Colonic mucosa (tissue), 4 donors: ENCODE results near the gene HOXB13. TPM values are rescaled to one million over a fixed set of nuclear protein-coding genes. Genes with fewer than 3 reads are reported as not detected.

ENCODE experiments used
- DNase-seq: peaks from one replicate; pipeline ENCODE4 v3.0.0-alpha.2; 2020
- H3K27ac ChIP-seq: fragments of 200-600 bp; one replicate; pipeline ENCODE4 v1.8.0; 2021
- H3K27me3 ChIP-seq: fragments of 200-600 bp; one replicate; pipeline ENCODE4 v1.8.0; 2021
- H3K36me3 ChIP-seq: fragments of 200-600 bp; one replicate; pipeline ENCODE4 v1.8.0; 2021
- H3K4me1 ChIP-seq: fragments of 200-600 bp; one replicate; pipeline ENCODE4 v1.8.0; 2021; ENCODE audit warnings: mild to moderate bottlenecking
- H3K4me3 ChIP-seq: fragments of 200-600 bp; one replicate; pipeline ENCODE4 v1.8.0; 2021
- H3K9ac ChIP-seq, 2 donors: one replicate each; pipeline ENCODE4 v1.7.0; 2013; ENCODE audit warnings: control low read depth in 2 of 2, low read depth in 2 of 2, low read length in 2 of 2
- H3K9me3 ChIP-seq: fragments of 200-600 bp; one replicate; pipeline ENCODE4 v1.8.0; 2021
- intact Hi-C: fragments of 100-400 bp; cut with DNase I; formaldehyde crosslinking; loops from one replicate; pipeline ENCODE4 v1.14.1; 2022
- total RNA-seq, 2 donors: library from RNA; stranded (reverse); fragmentation: NEBNext Ultra II Directional in 1 of 2; extraction: Animal tissue kit (Norgen Biotek cat#: 25700) in 1 of 2; gene quantifications; one replicate each; pipeline ENCODE4 v1.2.1, GENCODE V29; 2021
- TF ChIP-seq, protein P1 (sequence below): fragments of 200-600 bp; IDR thresholded peaks from one replicate; pipeline ENCODE4 v1.8.0; 2022; ENCODE audit warnings: antibody characterized with exemption, mild to moderate bottlenecking
- donor health status: healthy.
- donor health status: DM: no; HTN: no; CAD: no.
- donor health status: DM: no; HTN: no; CAD: no.

HOXB13 gene
- total RNA-seq, result 100 to 1,000 TPM in 1 of 2 donors, 10 to 100 TPM in 1; 82.9 to 122 TPM

DNA sequence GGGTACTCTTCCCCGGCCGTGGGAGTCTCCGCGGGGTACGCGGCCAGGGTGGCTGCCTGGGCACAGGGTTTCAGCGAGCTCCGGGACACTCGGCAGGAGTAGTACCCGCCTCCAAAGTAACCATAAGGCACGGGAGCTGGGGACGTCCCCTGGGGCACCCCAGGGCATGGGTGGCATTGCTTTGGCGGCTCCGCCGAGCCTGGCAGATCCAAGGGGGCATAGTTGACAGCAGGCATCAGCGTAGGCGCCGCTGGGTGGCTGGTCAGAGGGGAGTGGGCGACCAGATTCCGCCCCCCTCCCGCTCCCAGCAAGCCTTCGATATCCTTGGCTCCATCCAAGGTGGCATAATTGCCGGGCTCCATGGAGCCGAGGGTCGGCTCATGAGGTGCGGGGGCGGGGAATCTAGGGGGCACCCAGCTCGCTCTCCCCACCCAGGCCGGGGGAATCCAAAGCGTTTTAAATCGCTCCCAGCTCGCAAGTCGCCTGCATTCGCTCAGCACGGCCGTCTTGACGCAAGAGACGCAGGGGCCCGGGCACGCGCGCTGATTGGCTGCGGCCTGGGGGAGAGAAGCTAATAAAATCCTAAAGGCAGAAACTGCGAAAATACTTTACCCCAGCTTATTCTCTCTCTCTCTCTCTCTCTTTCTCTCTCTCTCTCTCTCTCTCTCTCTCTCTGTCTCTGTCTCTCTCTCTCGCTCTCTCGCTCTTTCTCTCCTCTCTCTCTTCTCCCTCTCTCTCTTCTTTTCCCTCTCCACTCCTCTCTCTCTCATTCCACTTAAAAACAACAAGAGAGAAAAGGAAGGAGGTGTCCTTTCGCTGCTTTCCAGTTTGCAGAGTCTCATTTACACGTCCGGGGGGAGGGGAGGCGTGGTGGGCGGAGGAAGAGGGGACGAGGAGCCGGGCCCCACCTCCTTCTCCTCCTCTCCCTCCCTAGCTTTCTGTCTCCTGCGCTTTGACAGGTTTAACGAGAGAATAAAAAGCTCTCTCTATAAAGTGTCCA lies at the start of gene HOXB13:
HOXB13 (minus strand) TSS at position 519 of the 1,000 bp plus-strand sequence; CDS start at position 362, 157 bp downstream.
- peak within 1 kb of the TSS; percentile 85 for H3K27ac ChIP-seq
- H3K4me3 ChIP-seq, result peak within 1 kb of the TSS; percentile 45
- H3K9ac ChIP-seq, result peak within 1 kb of the TSS in 1 of 2 donors; percentile 32
- no peaks in the 10 kb centered on the region for H3K9me3 ChIP-seq
- intact Hi-C loops, result no loop called here
- peaks cover 38% of the 10 kb centered on the region for H3K27me3 ChIP-seq
- peak; percentile 95 for DNase-seq
- no peaks in the 10 kb centered on the region for H3K4me1 ChIP-seq
- no peaks in the 10 kb centered on the region for H3K36me3 ChIP-seq
- TF ChIP-seq, protein P1, sequence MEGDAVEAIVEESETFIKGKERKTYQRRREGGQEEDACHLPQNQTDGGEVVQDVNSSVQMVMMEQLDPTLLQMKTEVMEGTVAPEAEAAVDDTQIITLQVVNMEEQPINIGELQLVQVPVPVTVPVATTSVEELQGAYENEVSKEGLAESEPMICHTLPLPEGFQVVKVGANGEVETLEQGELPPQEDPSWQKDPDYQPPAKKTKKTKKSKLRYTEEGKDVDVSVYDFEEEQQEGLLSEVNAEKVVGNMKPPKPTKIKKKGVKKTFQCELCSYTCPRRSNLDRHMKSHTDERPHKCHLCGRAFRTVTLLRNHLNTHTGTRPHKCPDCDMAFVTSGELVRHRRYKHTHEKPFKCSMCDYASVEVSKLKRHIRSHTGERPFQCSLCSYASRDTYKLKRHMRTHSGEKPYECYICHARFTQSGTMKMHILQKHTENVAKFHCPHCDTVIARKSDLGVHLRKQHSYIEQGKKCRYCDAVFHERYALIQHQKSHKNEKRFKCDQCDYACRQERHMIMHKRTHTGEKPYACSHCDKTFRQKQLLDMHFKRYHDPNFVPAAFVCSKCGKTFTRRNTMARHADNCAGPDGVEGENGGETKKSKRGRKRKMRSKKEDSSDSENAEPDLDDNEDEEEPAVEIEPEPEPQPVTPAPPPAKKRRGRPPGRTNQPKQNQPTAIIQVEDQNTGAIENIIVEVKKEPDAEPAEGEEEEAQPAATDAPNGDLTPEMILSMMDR, result no peak

DNA sequence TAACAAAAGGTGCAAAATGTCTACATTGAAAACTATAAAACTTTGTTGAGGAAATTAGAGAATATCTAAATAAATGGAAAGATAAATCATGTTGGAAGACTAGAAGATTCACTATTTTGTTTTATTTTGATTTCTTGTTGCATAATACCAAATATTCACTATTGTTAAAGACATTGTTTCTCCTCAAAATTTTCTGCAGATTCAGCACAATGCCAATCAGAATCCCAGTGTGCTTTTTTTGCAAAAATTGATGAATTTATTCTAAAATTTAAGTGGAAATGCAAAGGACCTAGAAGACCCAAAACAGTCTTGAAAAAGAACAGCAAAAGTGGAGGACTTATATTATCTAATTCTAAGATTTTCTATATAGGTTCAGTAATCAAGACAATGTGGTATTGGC lies 48.1 kb upstream of the HOXB13 start:
- Histone ChIP-seq H3K4me3 (no peak overlapping the region), H3K36me3 (no peaks in the 10 kb centered on the region), H3K27ac (no peak overlapping the region), H3K9ac (no peak overlapping the region), H3K4me1 (no peaks in the 10 kb centered on the region), H3K9me3 (no peaks in the 10 kb centered on the region), H3K27me3 (no peaks in the 10 kb centered on the region)
- intact Hi-C loops, result no loop called here
- no peak for DNase-seq
- TF ChIP-seq, protein P1, result no peak

DNA sequence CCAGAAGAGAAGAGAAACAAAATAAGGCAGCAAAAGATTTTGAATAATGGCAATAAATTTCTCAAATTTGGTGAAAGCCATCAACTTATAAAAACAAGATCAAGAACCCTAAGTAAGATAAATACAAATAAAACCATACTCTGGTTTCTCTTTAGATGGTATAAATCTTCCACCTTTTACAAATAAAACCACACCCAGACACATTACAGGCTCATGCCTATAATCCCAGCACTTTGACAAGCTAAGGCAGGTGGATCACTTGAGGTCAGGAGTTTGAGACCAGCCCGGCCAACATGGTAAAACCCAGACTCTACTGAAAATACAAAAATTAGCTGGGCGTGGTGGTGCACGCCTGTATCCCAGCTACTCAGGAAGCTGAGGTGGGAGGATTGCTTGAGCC lies 44.7 kb upstream of the HOXB13 start:
- no peaks in the 10 kb centered on the region for H3K4me1 ChIP-seq
- H3K27me3 ChIP-seq, result no peaks in the 10 kb centered on the region
- intact Hi-C loops, result no loop called here

DNA sequence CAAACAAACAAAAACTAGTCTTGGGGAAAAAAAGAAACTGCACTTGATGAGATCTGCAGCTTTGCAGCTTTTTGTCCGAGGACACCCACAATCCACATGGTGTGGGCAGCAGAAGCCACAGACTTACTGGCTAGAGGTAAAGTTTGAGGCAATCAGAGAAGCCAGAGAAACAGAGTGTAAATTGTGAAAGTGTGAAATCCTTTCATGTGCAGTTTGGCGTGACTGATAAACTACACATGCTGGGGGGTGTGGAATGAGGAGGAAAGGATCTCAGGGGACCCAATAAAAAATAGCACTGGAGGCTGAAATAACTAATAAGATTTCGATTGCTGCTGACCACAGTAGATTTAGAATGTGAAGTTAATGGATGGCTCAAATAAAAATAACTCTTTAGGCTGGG lies 42.4 kb upstream of the HOXB13 start:
- DNase-seq, result no peak
- H3K9ac ChIP-seq, result no peak overlapping the region
- no peaks in the 10 kb centered on the region for H3K27me3 ChIP-seq
- no peaks in the 10 kb centered on the region for H3K9me3 ChIP-seq
- intact Hi-C loops, result no loop called here
- H3K4me1 ChIP-seq, result no peaks in the 10 kb centered on the region
- TF ChIP-seq, protein P1, result no peak
- no peaks in the 10 kb centered on the region for H3K36me3 ChIP-seq
- no peak overlapping the region for H3K4me3 ChIP-seq
- H3K27ac ChIP-seq, result no peak overlapping the region

More for the DNA sequence above, 44.7 kb upstream of the HOXB13 start:
- TF ChIP-seq, protein P1, result no peak
- Histone ChIP-seq H3K36me3 (no peaks in the 10 kb centered on the region), H3K9me3 (no peaks in the 10 kb centered on the region), H3K9ac (no peak overlapping the region), H3K4me3 (no peak overlapping the region), H3K27ac (no peak overlapping the region)
- no peak for DNase-seq

DNA sequence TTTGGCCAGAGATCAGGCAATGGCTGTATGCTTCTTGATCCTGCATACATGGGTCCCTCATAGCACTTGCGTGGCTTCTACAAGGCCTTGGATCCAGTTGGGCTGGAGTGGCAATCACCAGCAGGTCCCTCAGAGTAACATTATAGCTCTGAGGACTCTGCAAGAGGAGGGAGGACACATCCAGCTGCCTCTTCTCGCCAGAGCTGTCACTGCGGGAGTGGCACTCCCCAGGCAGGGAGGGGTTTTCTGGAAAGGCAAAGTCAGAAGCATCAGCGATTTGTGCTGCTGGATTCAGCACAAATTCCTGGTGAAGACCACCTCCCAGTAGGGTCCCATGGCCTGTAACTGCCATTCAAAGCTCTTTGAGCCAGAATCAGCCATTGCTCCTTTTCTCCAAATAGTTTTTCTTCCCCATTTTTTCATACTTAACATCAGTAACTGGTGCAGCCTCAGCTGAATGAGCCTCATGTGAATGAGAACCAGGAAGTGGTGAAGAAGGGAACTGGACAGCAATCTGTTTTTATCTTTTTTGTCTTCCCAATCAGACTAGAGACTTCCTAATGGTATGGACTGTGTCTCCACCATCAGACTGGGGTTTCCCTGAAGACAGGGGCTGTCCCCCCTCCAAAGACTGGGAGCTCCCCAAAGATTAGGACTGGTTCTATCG lies 40.6 kb upstream of the HOXB13 start:
- Histone ChIP-seq H3K4me1 (no peaks in the 10 kb centered on the region), H3K36me3 (no peaks in the 10 kb centered on the region), H3K9me3 (no peaks in the 10 kb centered on the region), H3K9ac (no peak overlapping the region), H3K27ac (no peak overlapping the region), H3K4me3 (no peak overlapping the region), H3K27me3 (no peaks in the 10 kb centered on the region)
- DNase-seq, result no peak
- intact Hi-C loops, result no loop called here
- TF ChIP-seq, protein P1, result no peak
